NOMO-1 treated with dmso at 0.1 percent for 144 hours (cell line): ENCODE results near the gene RNF208.
A peak's percentile ranks its signal among the peaks of the same experiment; 100 is the strongest.
"Not testable (repeated sequence)": the region's sequence is repeated elsewhere in the genome, so short reads cannot be mapped to it uniquely, and the experiment has no call there.

Experiments
- DNase-seq: peaks from one replicate; lab custom pipeline; 2025; ENCODE audit not compliant: unreplicated experiment; lab: John Stamatoyannopoulos, UW

The RNF208 gene

DNA sequence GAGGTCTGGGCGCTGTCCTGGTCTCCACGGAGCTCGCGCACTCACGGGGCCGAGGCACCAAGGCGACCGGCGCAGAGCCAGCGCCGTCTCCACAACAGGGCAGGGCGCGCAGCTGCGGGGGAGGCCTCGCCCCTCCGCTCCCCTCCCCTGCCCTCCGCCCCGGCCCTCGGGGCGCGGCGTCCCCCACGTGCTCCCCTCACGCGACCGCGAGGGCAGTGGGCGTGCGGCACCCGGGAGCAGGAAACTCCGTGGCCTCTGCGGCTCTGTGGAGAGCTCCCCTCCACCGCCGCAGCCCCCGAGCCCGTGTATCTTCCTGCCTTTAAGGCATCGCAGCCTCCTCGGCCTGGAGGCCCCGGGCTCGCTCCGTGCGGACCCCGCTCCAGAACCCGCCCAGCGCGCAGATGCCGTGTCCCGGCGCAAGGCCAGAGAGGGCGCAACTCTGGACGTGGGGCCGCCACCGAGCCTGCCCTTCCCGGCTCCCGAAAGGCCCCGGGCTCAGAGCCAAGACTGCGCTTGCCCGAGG lies 18.3 kb upstream of the RNF208 start:
- DNase-seq = peak; percentile 86

DNA sequence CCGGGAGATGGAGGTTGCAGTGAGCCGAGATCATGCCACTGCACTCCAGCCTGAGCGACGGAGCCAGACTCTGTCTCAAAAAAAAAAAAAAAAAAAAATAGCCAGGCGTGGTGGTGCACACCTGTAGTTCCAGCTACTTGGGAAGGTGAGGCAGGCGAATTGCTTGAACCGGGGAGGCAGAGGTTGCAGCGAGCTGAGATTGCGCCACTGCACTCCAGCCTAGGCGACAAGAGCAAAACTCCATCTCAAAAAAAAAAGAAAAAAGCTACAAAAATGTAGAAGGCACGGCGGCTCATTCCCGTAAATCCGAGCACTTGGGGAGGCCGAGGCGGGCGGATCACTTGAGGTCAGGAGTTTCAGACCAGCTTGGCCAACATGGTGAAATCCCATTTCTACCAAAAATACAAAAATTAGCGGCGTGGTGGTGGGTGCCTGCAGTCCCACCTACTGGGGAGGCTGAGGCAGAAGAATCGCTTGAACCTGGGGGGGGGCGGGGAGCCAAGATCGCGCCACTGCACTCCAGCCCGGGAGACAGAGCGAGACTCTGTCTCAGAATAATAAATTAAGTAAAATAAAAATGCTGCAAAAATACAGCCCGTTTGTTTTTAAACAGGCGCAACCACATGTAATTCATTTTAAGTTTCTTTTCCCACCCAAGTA lies 17.6 kb upstream of the RNF208 start:
- not testable (repeated sequence) for DNase-seq

DNA sequence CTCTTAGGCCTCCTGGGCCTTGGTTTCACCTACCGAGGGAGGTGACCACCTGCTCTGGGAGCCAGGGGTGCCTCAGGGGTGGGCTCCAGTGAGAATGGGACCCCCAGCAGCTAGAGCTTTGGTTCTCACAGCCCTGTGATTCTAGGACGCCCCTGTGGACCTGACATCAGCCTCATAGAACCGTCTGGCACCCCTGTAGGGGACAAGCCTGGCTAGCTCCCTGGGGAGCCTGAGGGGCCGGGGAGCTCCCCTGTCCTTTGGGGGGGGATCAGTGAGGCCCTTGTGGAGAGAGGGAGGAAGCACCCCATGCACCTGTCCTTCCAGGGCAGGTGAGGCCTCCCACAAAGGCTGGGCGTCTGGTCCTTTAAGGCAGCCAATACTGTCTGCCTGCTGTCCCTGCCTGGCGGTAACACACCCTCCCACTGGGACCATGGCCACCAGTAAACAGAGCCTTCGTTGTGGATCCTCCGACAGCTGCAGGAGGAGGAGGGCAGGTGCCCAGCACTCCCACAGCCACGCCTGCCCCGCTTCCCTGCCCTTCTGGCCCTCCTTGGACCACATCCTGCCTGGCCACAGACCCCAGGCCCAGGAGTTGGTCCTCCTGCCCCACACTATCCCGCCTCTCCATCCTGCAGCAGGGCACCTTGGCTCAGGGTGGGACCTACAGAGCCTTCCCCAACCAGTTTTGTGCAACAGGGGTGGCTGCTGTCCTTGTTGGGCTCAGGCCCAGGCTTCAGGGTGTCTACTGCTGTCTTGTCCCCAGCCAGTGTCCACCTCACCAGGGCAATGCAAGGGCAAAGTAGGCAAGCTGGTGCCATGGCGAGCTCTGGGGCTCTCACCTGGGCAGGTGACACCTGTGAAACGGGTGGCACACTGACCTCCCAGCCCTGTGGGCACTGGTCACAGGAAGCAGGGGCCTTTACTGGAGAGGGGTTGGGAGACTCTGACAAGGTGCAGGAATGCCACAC lies 16.0 kb upstream of the RNF208 start:
- no peak for DNase-seq

DNA sequence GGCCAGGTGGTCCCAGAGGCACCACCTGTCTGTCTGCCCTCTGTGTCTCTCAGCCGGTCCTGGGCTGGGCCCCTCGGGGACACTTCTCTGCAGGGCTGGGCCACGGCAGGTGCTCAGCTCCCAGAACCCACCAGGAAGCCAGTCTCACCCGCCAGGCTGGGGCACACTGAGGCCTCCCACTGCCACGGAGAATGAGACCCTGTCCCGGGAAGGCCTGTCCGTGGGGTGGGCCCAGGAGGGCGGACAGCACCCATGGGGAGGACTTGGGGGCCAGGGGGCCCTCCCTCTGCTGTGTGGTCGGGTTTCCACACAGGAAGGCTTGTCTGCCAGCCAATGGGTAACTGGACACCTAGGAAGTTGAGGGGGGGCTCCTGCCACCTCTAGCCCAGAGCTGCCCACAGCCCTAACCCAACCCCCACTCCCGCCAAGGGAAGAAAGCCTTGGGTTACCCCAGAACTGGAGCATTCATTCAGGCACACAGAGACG lies 14.9 kb upstream of the RNF208 start:
- no peak for DNase-seq

- peak; percentile 72 for DNase-seq
Measured at GRCh38 chr9:137236238-137236935, 14.3 kb upstream of the RNF208 start.

DNA sequence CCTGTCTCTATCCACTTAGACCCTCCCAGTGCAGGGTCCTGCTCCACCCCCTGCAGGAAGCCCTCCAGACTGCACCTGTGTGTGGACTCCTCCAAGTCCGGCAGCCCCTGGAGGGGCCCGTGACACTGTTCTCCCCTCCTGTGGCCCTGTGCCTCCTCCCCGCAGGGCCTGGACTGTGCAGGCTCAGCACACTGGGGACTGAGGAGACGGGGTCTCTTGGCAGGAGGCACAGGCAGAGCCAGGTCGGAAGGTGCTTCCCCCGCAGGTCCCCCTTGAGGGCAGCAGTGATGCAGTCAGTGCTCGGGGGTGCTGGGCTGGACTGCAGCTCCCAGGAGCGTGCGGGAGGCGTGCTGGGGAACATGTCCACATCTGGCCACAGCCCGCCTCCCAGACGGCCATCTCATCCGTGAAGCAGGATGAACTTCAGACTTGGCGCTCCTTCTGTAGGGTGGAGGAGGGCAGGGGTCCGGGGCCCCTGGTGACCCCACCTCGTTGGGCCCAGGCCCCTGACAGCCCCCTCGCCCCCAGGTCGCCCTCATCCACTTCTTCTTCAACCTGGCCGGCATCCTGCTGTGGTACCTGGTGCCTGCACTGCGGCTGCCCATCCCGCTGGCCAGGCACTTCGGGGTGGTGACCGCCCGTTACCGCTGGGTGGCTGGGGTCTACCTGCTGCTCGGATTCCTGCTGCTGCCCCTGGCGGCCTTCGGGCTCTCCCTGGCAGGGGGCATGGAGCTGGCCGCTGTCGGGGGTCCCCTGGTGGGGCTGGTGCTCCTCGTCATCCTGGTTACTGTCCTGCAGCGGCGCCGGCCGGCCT lies 13.6 kb upstream of the RNF208 start:
- DNase-seq = no peak

GRCh38 chr9:137234758-137235423 lies 12.9 kb upstream of the RNF208 start:
- DNase-seq = no peak

- no peak for DNase-seq
Measured at GRCh38 chr9:137234055-137234697, 12.1 kb upstream of the RNF208 start.

- no peak for DNase-seq
Measured at GRCh38 chr9:137233143-137233980, 11.3 kb upstream of the RNF208 start.

DNA sequence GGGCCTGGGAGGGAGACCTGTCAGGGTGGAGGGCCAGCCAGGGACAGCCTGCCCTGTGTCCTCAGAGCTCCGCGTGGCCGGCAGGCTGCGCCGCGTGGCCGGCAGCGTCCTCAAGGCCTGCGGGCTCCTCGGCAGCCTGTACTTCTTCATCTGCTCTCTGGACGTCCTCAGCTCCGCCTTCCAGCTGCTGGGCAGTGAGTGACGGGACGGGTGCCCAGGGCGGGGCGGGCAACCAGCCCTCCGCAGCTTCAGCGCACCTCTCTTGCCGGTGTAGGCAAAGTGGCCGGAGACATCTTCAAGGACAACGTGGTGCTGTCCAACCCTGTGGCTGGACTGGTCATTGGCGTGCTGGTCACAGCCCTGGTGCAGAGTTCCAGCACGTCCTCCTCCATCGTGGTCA lies 10.5 kb upstream of the RNF208 start:
- DNase-seq = no peak

DNA sequence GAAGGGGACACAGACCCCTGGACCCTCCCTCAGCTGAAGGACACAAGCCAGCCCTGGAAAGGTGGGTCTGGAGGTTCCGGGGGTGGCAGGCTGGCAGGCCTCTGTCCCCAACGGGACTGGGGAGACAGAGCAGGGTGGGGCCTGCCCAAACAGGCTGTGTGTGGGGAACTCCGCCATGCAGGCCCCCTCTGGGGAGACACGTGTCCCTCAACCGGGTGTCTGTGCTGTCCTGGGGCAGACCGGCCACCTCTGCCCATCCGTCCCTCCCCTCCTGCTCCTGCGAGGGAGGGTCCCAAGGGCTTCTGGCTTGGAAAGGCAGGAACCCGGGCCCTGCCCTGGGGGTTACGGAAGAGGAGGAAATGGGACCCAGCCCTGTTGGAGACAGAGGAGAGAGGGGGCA lies 10.1 kb upstream of the RNF208 start:
- DNase-seq = no peak

- DNase-seq = no peak
Measured at GRCh38 chr9:137231372-137232039, 9.5 kb upstream of the RNF208 start.

DNA sequence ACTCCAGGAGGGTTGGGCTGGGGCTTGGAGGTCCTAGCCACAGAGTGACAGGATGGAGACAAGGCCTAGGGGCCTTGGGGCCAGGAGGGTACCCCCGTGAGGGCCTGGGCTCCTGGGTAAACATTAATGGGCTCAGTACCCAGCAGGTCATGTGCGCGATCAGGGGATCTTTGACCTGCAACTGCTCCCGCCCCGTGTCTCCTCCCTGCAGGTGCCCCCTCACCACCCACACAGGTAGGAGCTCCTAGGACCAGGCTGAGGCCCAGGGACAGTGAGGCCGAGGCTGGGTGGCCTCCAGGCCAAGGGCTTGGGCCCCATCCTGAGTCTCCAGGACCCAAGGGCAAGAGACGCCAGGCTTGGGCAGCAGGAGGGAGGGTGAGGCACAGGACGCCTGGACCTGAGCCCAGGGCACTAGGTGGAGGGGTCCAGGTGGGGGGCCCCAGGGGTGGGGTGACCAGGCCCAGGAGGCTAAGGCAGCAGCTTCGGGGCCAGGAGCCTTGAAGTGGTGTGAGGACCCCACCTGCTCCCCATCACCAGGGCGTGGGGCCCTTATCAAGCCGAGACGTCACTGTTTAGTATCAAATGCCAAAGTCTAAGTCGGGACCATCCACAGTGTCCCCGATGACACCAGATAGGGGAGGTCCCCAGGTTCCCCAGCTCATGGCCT lies 8.8 kb upstream of the RNF208 start, which contains the start of gene SLC34A3:
TSS of gene SLC34A3 (plus strand) at position 197 of the 667 bp plus-strand sequence. CDS start 802 bp downstream, outside the sequence.
- DNase-seq = no peak

DNA sequence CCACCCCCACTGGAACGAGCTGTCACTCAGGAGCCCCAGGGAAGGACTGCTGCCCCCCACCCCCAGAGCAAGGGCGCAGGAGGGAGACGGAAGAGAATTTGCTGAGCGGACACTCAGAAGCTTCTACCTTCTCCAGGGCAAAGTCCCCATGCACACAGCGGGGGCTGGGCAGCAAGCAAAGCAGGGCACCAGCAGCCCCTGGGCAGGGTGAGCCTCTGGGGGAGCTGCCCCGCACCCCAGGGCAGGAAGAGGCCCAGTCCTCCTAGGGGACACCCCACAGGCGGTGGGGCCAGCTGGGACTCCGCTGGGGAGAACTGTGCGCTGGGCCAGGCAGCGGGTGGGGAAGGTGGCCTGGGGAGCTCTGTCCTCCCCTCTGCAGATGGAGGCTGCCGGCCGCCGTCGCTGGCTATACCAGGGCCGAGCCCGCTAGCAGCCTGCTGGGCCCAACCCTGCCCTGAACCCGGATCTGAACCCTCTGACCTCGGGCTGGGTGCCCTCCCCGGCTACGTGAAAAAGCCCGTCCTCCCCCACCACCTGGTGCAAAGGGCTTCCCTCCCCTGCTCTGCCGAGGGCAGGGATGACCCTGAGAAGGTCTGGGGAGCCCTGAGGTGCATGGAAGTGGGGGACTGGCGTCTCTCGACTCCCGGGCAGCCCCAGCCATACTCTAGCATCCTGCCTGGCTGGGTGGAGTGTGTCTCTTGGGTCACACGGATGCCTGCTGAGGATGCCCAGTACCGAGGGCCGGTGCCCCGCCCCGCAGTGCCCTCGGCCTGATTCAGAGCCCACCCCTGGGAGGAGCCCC lies 8.1 kb upstream of the RNF208 start:
- DNase-seq = no peak

- DNase-seq = no peak
Measured at GRCh38 chr9:137228968-137229896, 7.2 kb upstream of the RNF208 start.
